GM10266 (cell line): Measurements from ENCODE around the gene FANCL.
"Not testable (repeated sequence)": the region's sequence is repeated elsewhere in the genome, so short reads cannot be mapped to it uniquely, and the experiment has no call there.

Experiments used
- DNase-seq: peaks from one replicate; pipeline ENCODE4 v3.0.0; 2012; ENCODE audit errors: extremely low spot score
- CTCF ChIP-seq: IDR thresholded peaks from 2 replicates; pipeline ENCODE4 v1.5.1; 2012; ENCODE audit warnings: mild to moderate bottlenecking, low read depth; ENCODE audit not compliant: control insufficient read depth, insufficient read depth; ENCODE audit errors: missing control alignments

Gene FANCL

GRCh38 chr2:58221909-58222308 lies 19.2 kb downstream of the FANCL start:
- DNase-seq, result no peak
- no peak for TF ChIP-seq CTCF

- no peak for TF ChIP-seq CTCF
- DNase-seq, result no peak
Observed at GRCh38 chr2:58215429-58215828, 25.7 kb downstream of the FANCL start.

- DNase-seq, result not testable (repeated sequence)
Observed at GRCh38 chr2:58210951-58211568, 30.1 kb downstream of the FANCL start.

- DNase-seq, result no peak
- no peak for TF ChIP-seq CTCF
Observed at GRCh38 chr2:58207189-58207588, 33.9 kb downstream of the FANCL start.

- no peak for DNase-seq
- TF ChIP-seq CTCF, result no peak
Observed at GRCh38 chr2:58206785-58207184, 34.3 kb downstream of the FANCL start.

- DNase-seq, result no peak
- no peak for TF ChIP-seq CTCF
Observed at GRCh38 chr2:58204195-58204959, 36.7 kb downstream of the FANCL start.

- no peak for TF ChIP-seq CTCF
- no peak for DNase-seq
Observed at GRCh38 chr2:58203018-58203417, 38.1 kb downstream of the FANCL start.
